GM19025 (cell line): Measurements from ENCODE around the gene RPL15.
"Not testable (repeated sequence)": the region's sequence is repeated elsewhere in the genome, so short reads cannot be mapped to it uniquely, and the experiment has no call there.

Experiments
- ATAC-seq: cut with Tn5 transposase; IDR thresholded peaks from one replicate; pipeline ENCODE4 v1.9.1; 2021; ENCODE audit warnings: mild to moderate bottlenecking, low read depth, moderate library complexity; ENCODE audit not compliant: unreplicated experiment

RPL15 gene

DNA sequence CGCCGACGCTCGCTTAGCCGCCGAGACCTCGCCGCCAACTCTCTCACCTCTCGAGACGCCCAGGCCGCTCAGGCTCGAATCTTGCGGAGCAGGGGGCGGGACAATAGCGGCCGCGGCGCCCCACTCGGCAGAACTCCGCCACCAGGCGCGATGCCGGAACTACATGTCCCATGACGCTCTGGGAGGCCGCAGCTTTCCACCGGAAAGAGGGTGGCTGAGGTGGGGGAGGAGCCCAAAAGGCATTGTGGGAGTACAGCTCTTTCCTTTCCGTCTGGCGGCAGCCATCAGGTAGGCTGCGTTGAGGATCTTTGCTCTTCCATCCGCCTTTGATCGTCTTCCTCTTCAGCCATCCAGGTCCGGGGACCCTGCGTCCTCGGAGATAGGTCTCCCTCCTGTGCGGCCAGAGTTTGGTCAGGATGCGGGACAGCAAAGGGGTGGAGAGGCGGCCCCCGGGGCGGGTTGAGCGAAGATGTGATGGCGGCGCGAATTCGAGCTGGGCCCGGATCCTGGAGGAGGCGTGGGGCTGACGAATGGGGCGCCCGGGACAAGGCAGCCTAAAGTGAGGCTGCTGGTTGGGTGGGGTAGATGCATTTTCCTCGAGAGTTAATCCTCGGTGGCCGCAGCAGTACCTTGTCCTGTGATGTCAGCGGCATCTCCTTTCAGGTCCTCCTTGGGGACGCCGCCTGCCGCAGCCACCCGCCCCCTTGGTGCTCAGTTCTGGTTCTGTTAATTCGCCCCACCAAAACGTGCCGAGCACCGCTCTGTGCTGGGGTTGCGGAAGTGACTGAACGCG is at the start of gene RPL15, which contains the start of gene NKIRAS1:
Gene RPL15, plus strand, starts transcription at position 247 of the 793 bp plus-strand sequence. CDS start 728 bp downstream, outside the sequence.
Gene NKIRAS1, minus strand, starts transcription at position 105 of the 793 bp plus-strand sequence. CDS start 6,086 bp downstream, outside the sequence.
- peak; percentile 92 for ATAC-seq

DNA sequence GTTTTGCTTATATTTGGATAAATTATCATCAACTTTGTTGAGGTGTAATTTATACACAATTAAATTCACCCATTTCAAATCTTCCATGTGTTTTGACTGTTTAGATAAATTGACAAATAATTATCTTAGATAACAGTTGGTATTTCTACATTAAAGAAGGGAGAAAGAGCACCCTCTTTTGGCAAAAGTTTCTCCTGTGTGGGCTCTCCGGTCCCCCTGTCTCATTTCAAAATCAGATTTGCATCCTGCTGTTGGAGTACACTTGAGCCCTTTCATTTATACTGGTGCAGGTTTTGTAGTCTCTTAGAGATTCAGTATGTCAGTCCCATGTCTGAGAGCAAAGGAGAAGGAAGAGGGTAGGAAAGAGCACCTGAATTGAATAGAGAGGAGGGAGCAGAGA is 49.5 kb upstream of the RPL15 start:
- no peak for ATAC-seq

DNA sequence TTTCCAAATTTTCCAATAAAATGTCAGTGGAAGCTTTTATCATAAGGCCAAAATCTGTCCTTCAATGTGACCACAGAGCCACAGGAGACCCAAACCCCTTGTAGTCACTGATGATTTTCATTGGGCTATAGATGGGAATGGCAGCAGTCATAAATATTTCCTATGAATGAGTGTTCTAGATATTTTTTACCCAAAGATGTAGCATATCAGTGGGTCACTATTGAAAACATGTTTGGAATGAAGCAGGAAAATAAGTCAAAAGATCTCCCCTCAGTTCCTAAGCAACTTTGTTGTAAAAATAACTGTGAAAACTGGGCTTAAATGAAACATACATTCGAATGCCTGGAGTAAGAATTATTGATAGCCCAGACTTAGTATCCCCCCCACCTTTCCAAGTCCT is 49.1 kb upstream of the RPL15 start:
- no peak for ATAC-seq

DNA sequence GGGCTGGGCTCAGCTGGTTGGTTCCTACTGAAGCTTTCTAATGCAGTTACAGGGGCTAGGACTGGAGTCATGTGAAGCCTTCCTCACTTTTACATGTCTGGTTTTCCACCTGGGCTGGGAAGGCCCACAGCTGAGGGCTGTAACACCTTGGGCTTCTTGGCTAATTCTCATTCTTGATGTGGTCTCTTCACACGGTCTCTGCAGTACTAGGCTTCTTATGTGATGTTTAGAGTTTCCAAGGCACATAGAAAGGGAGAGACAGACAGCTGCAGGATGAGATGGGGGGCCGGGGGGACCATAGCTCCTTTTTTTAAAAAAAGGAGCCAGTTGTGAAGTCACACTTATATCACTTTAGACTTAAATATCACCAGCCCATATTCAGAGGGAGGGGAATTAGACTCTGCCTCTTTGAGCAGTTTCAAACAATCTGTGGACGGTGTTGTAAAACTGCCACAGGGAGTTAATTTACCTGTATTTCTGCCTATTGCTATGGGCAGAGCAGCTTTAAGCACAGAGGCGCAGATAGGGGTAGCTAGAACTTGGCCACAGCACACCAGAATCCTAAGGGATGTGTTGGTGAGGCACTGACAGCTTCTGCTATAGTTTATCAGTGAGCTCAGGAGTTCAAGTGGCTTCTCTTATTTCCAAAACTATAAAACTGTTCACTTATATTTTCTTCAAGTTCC is 46.8 kb upstream of the RPL15 start:
- ATAC-seq = no peak

DNA sequence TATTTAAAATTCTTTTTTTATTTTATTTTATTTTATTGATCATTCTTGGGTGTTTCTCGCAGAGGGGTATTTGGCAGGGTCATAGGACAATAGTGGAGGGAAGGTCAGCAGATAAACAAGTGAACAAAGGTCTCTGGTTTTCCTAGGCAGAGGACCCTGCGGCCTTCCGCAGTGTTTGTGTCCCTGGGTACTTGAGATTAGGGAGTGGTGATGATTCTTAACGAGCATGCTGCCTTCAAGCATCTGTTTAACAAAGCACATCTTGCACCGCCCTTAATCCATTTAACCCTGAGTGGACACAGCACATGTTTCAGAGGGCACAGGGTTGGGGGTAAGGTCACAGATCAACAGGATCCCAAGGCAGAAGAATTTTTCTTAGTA is 46.3 kb upstream of the RPL15 start:
- ATAC-seq = not testable (repeated sequence)

DNA sequence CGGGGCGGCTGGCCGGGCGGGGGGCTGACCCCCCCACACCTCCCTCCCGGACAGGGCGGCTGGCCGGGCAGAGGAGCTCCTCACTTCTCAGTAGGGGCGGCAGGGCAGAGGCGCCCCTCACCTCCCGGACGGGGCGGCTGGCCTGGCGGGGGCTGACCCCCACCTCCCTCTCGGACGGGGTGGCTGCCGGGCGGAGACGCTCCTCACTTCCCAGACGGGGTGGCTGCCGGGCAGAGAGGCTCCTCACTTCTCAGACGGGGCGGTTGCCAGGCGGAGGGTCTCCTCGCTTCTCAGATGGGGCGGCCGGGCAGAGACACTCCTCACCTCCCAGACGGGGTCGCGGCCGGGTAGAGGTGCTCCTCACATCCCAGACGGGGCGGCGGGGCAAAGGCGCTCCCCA is 45.6 kb upstream of the RPL15 start:
- not testable (repeated sequence) for ATAC-seq

DNA sequence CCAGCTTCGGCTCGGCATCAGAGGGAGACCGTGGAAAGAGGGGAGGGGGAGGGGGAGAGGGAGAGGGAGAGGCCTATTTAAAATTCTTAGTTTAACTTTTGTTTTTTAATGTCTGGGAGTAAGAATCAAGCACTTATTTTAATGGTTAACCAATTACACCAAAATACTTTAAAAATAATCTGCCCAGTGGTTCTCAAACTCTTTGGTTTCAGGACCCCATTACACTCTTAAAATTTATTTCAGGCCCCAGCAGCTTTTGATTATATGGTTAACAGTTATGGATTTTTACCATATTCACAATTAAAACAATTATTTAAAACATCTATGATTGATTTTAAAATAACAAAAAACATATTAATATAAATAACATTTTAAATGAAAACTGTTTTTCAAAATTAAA is 44.6 kb upstream of the RPL15 start:
- ATAC-seq = no peak

DNA sequence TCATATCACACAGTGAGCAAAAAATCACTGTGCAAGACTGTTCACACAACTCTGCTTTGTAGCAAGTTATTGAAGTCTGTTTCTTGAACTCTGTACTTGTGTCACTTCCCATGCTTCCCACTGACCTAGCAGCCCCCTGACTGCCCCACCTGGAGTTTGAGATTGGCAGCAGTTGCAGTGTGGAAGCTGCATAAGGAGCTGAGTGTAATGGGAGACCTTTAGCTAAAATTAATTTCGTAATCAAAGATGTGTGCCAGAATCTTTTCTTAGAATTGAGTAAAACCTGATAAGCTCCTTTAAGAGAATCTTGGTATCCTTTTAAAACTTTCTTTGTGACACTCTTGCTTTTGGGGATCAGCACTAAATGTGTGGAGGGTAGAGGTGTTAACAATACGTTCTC is 43.0 kb upstream of the RPL15 start:
- ATAC-seq = no peak

DNA sequence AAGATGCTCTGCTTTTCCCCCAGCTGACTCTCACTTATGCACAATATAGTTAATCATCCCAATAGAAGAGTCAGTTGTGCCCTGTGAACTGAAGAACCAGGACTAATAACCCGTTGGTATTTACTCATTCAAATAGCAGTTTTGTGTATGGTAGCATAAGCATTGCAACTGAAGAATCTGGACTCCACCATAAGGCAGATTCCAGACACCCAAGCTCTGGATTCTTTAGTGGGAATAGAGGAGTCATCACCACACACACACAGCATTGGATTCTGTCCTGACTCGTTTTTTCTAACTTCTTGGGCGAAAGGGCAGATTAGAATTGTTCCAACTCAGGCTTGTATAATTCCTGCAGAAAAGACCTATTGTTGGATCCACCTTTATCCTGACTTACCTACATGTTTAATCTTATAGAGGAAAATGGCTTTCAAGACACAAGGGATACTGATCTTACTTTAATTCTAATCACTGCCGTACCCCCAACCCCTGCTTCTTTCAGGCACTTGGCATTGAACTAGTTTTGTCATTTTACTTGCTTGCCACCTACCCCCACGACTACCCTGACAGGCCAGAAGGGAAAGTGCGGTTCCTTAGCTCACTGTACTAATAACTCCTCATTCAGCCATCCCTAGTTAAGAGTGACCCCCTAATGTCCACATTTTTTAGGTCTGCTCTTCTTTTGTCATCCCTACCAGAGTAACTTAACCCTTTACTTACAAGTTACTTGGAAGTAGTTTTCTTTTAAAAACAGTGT is 42.4 kb upstream of the RPL15 start:
- ATAC-seq = no peak

DNA sequence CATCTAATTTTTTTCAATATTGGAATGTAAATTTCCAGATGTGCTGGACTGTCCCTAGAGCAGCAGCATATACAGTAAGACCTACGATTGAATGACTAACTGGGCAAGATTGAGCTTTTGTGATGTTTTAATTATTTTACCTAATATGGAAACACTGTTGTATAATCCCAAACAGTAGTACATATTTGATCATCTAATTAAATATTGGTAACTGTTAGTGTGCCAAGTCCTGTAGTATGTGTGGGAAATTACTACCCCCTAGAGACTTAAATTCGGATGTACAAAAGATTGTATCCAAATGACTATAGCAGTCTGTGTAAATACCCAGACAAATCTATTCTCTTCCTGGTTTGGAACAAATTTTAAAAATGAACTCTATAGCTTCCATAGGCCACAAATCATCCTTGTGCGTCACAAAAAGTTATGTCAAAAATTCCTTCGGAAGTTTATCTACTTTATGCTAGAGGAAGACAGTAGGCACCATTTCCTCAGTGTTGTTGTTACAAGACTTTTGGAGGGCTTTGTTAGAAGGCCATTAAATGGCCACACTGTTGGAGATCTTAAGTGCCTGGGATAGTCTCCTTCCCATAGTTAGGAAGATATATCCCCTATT is 41.7 kb upstream of the RPL15 start:
- no peak for ATAC-seq

DNA sequence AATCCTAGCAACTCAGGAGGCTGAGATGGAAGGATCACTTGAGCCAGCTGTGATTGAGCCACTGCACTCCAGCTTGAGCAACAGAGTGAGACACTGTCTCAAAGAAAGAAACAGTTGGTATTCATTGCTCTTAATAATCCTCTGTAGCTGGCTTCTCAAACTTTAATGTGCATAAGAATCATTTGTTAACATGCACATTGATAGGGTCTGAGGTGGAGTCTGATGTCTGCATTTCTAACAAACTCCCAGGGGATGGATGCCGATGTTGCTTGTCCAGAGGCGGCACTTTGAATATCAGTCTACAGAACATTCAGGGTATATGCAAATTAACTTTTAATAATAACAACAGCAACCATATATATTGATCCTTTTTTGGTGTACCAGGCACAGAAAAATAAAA is 40.0 kb upstream of the RPL15 start:
- ATAC-seq = no peak

DNA sequence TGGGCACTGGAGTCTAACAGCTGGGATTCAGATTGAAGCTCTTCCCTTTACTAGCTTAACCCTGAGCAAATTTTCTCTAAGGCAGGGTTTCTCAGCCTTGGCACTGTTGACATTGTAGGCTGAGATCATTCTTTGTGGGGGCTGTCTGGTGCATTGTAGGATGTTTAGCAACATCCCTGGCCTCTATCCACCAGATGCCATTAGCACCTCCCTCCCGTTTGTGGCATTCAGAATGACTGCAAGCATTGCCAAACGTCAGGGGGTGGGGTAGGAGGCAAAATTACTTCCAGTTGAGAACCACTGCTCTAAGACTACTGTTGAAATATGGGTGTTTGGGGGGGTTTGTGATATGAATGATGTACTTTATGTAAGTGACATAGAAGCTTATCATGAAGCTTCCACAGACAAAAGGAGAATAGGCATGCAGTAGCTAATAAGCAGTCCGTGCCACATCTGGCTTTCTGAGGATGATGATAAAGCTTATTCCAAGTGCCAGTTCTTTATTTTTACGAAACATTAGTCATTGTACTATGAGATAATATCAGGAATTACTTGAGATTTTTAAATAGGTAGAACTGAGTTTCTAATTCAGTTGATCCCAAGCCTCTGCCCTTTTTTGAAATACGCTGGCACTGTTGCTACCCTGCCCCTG is 39.5 kb upstream of the RPL15 start:
- ATAC-seq = no peak

DNA sequence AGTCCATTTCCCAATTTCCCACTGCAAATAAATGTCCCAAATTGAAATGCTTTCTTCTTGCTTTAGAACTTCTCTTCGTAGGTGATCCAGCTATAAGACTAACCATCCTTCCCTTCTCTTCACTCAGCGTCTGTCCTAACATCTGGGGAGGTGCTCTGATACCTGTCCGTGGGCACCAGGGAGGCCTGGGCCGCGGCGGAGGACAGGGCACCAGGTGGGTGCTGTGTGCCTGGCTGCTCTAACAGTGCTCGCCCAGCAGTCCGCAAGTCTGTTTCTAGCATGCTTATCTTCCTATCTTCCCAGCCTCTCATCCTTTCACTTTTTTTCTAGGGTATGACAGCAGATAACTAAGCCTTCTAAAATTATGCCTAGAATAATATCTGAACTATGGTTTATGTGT is 37.4 kb upstream of the RPL15 start:
- ATAC-seq = no peak

DNA sequence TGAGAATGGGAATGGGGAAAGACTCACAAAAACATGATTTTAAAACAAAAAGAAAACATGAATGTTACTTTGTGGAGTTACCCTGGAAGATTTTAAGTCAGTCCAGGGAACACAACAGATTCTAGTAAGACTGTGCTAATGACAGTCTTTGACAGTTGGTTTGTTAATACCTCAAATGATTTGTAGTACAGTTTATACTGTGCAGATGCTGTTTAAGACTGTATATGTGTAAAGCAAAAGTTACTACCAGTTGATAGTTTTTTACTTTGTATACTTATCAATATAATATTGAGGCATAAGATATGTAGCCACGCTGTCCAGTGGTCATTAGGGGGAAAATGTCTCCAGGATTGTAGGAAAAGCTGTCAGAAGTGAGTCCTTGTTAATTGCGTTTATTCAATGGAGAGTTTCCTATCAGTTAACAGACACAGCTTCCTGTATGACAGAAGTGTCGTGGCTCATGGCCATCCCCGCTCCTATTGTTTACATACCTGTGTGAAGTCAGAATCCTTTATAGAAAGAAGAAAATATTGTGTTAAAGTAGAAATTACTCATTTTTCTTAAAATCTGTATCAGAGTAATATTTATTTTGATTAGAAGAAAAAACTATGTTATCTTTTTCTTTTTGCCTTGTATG is 36.1 kb upstream of the RPL15 start:
- no peak for ATAC-seq

DNA sequence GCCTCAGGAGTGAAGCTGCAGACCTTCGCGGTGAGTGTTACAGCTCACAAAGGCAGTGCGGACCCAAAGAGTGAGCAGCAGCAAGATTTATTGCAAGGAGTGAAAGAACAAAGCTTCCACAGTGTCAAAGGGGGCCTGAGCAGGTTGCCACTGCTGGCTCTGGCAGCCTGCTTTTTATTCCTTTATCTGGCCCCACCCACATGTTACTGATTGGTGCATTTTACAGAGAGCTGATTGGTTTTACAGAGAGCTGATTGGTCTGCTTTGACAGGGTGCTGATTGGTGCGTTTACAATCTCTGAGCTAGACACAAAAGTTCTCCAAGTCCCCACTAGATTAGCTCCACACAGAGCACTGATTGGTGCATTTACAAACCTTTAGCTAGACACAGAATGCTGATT is 34.9 kb upstream of the RPL15 start:
- not testable (repeated sequence) for ATAC-seq

DNA sequence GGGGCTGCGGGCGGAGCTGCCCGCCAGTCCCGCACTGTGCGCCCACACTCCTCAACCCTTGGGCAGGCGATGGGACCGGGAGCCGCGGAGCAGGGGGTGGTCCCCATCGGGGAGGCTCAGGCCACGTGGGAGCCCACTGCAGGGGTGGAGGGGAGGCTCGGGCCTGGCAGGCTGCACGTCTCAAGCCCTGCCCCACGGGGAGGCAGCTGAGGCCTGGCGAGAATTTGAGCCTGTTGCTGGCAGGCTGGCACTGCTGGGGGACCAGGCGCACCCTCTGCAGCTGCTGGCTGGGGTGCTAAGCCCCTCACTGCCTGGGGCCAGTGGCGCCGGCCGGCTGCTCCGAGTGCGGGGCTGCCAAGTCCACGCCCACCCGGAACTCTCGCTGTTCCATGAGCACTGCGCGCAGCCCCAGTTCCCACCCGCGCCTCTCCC is 34.4 kb upstream of the RPL15 start:
- no peak for ATAC-seq

DNA sequence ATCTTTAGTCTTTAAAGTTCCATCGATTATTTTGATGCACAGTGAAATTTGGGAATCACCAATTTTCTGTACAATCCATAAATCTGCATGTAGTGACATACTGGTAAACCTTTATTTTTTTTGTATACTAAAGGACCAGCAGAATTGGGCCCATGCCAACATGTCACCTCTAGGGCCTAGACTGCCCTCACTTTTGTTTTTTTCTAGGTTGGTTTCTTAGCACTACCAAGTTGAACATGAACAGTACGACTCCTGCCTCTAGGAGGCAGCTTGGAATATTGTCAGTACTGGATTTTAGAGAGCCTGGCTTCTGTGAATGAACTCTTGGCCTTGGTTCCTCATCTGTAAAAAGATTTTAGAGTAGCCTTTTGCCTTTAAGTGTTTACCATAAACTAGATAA is 32.5 kb upstream of the RPL15 start:
- ATAC-seq = no peak

DNA sequence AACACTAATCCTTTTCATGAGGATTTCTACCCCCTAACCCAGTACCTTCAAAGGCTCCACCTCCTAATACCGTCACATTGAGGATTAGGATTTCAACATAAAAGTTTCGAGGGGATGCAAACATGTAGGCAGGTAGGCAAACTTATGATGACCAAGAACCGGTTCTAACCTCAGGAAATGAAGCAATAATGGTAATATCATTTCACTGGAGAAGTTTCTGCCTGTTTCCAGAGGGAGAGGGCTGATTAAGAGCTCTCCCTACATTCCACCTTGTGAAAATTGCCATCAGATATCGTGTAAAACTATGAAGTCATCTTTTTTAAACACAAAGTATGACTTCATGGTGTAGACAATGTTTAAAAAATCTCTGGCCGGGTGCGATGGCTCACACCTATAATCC is 31.7 kb upstream of the RPL15 start:
- no peak for ATAC-seq

DNA sequence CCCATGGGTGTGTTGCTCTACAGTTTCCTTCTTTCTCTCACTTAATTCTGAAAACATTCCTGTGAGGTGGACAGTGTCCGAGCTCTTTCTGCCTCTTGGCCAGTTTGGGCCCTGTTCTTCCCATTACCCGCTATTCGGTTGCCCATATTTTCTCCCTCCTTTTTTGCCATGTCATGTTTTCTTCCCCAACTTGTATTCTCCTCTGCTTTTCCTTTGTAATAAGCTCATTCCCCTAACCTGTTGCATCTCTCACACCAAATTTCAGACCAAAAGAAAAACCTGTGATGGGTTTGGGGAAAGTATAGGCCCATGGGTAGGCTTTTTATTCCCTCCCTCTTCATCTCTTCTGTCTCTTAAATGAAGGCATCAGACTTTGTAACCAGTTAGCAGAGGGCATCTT is 30.6 kb upstream of the RPL15 start:
- no peak for ATAC-seq
